ENCODE measurements around the gene CALCB. TPM values are rescaled to one million over a fixed set of nuclear protein-coding genes. Genes with fewer than 3 reads are reported as not detected.
A peak's percentile ranks its signal among the peaks of the same experiment; 100 is the strongest.

Gene CALCB
- total RNA-seq, 1 experiment from 2014 or later: not detected

GRCh38 chr11:15071556-15072255 is 1.7 kb upstream of the CALCB start:
- no peak overlapping the region for H3K4me3 Mint-ChIP-seq (ENCODE audit: low read depth, unreplicated experiment)
- H3K9me3 Mint-ChIP-seq (ENCODE audit: low read depth, unreplicated experiment): no peaks in the 10 kb centered on the region
- H3K27me3 Mint-ChIP-seq (ENCODE audit: unreplicated experiment): peaks cover 61% of the 10 kb centered on the region
- peaks cover 17% of the 10 kb centered on the region for H3K4me1 Mint-ChIP-seq (ENCODE audit: low read depth, unreplicated experiment)
- peaks cover 14% of the 10 kb centered on the region for H3K36me3 Mint-ChIP-seq (ENCODE audit: insufficient read depth, unreplicated experiment)
- CTCF ChIA-PET: no interaction called here
- intact Hi-C loops (cut with micrococcal nuclease; ENCODE audit: unreplicated experiment): loop anchor here (5.0 kb wide), 1 partner anchor 34 kb away; no protein-coding TSS in a partner anchor
- H3K27ac Mint-ChIP-seq (ENCODE audit: unreplicated experiment): no peak overlapping the region
- no TSS peak for BruUV-seq (replicated peaks)
- TF ChIP-seq CTCF (IDR thresholded peaks at IDR 0.05; ENCODE audit: unreplicated experiment): no peak
- no peak for DNase-seq

GRCh38 chr11:15072551-15073143 is 746 bp upstream of the CALCB start:
- Mint-ChIP-seq H3K9me3 (ENCODE audit: low read depth, unreplicated experiment) (no peaks in the 10 kb centered on the region), H3K4me3 (ENCODE audit: low read depth, unreplicated experiment) (peak overlapping the region; percentile 78), H3K4me1 (ENCODE audit: low read depth, unreplicated experiment) (peaks cover 17% of the 10 kb centered on the region), H3K36me3 (ENCODE audit: insufficient read depth, unreplicated experiment) (peaks cover 14% of the 10 kb centered on the region), H3K27ac (ENCODE audit: unreplicated experiment) (no peak overlapping the region), H3K27me3 (ENCODE audit: unreplicated experiment) (peaks cover 70% of the 10 kb centered on the region)
- no TSS peak for BruUV-seq (replicated peaks)
- CTCF ChIA-PET: interaction anchor here (0.7 to 4.8 kb wide), 2 partner anchors 165 to 1478 kb away, joined by 5 to 84 read pairs; no protein-coding TSS in a partner anchor
- no peak for DNase-seq
- no peak for TF ChIP-seq CTCF (IDR thresholded peaks at IDR 0.05; ENCODE audit: unreplicated experiment)
- intact Hi-C loops (cut with micrococcal nuclease; ENCODE audit: unreplicated experiment): loop anchor here (5.0 kb wide), 1 partner anchor 35 kb away; no protein-coding TSS in a partner anchor

GRCh38 chr11:15074206-15075161 is 1.1 kb downstream of the CALCB start:
- TF ChIP-seq CTCF (IDR thresholded peaks at IDR 0.05; ENCODE audit: unreplicated experiment): peak; percentile 90
- DNase-seq: peak; percentile 94
- Mint-ChIP-seq H3K4me1 (ENCODE audit: low read depth, unreplicated experiment) (peaks cover 17% of the 10 kb centered on the region), H3K27me3 (ENCODE audit: unreplicated experiment) (peaks cover 70% of the 10 kb centered on the region), H3K36me3 (ENCODE audit: insufficient read depth, unreplicated experiment) (peaks cover 14% of the 10 kb centered on the region), H3K27ac (ENCODE audit: unreplicated experiment) (no peak overlapping the region), H3K4me3 (ENCODE audit: low read depth, unreplicated experiment) (peak overlapping the region; percentile 78), H3K9me3 (ENCODE audit: low read depth, unreplicated experiment) (no peaks in the 10 kb centered on the region)
- intact Hi-C loops (cut with micrococcal nuclease; ENCODE audit: unreplicated experiment): loop anchor here (1.0 to 5.0 kb wide), 4 partner anchors 37 to 284 kb away; no protein-coding TSS in a partner anchor
- BruUV-seq (replicated peaks): no TSS peak
- CTCF ChIA-PET: interaction anchor here (1.0 to 5.0 kb wide), 10 partner anchors 8 to 285 kb away, joined by 3 to 84 read pairs (median 6); partner anchors contain the start of gene CYP2R1

GRCh38 chr11:15075162-15075526 is 1.8 kb downstream of the CALCB start:
- H3K27ac Mint-ChIP-seq (ENCODE audit: unreplicated experiment): no peak overlapping the region
- TF ChIP-seq CTCF (IDR thresholded peaks at IDR 0.05; ENCODE audit: unreplicated experiment): no peak
- CTCF ChIA-PET: interaction anchor here (1.0 to 5.0 kb wide), 10 partner anchors 8 to 285 kb away, joined by 3 to 84 read pairs (median 6); partner anchors contain the start of gene CYP2R1
- DNase-seq: no peak
- peaks cover 76% of the 10 kb centered on the region for H3K27me3 Mint-ChIP-seq (ENCODE audit: unreplicated experiment)
- no peaks in the 10 kb centered on the region for H3K9me3 Mint-ChIP-seq (ENCODE audit: low read depth, unreplicated experiment)
- peaks cover 14% of the 10 kb centered on the region for H3K36me3 Mint-ChIP-seq (ENCODE audit: insufficient read depth, unreplicated experiment)
- H3K4me1 Mint-ChIP-seq (ENCODE audit: low read depth, unreplicated experiment): peaks cover 17% of the 10 kb centered on the region
- H3K4me3 Mint-ChIP-seq (ENCODE audit: low read depth, unreplicated experiment): no peak overlapping the region
- intact Hi-C loops (cut with micrococcal nuclease; ENCODE audit: unreplicated experiment): loop anchor here (1.0 to 2.0 kb wide), 2 partner anchors 100 to 167 kb away; no protein-coding TSS in a partner anchor
- BruUV-seq (replicated peaks): no TSS peak
